Activated gamma-delta T cell treated with Interleukin-2 at 50 U/mL for 16 hours (primary cell): ENCODE measurements around the gene GOLGA6L10.
A peak's percentile ranks its signal among the peaks of the same experiment; 100 is the strongest.
"Not testable (repeated sequence)": the region's sequence is repeated elsewhere in the genome, so short reads cannot be mapped to it uniquely, and the experiment has no call there.

Experiments used
- DNase-seq: peaks from one replicate; pipeline ENCODE4 v3.0.0-alpha.2; 2020

Gene GOLGA6L10

GRCh38 chr15:82349375-82349774 is at the start of gene GOLGA6L10:
TSS of gene GOLGA6L10 (minus strand) at chr15:82349475. CDS start at chr15:82349375, 100 bp downstream.
- not testable (repeated sequence) for DNase-seq

- no peak for DNase-seq
These were observed 49.5 kb upstream of the GOLGA6L10 start for GRCh38 chr15:82398785-82399184.

GRCh38 chr15:82397817-82398216 is 48.5 kb upstream of the GOLGA6L10 start:
- DNase-seq: no peak

- not testable (repeated sequence) for DNase-seq
These were observed 46.5 kb upstream of the GOLGA6L10 start for GRCh38 chr15:82395788-82396187.

- DNase-seq: no peak
These were observed 44.4 kb upstream of the GOLGA6L10 start for GRCh38 chr15:82393671-82394070.

- not testable (repeated sequence) for DNase-seq
These were observed 42.8 kb upstream of the GOLGA6L10 start for GRCh38 chr15:82392077-82392476.

GRCh38 chr15:82390152-82390551 is 40.9 kb upstream of the GOLGA6L10 start:
- DNase-seq: not testable (repeated sequence)

GRCh38 chr15:82387209-82387608 is 37.9 kb upstream of the GOLGA6L10 start:
- not testable (repeated sequence) for DNase-seq

GRCh38 chr15:82381330-82381955 is 32.2 kb upstream of the GOLGA6L10 start:
- DNase-seq: not testable (repeated sequence)

- not testable (repeated sequence) for DNase-seq
These were observed 30.3 kb upstream of the GOLGA6L10 start for GRCh38 chr15:82379552-82379951.

GRCh38 chr15:82373661-82374060 is 24.4 kb upstream of the GOLGA6L10 start:
- DNase-seq: not testable (repeated sequence)

- no peak for DNase-seq
These were observed 22.4 kb upstream of the GOLGA6L10 start for GRCh38 chr15:82371656-82372055.

- DNase-seq: not testable (repeated sequence)
These were observed 18.5 kb upstream of the GOLGA6L10 start for GRCh38 chr15:82367790-82368189.

- DNase-seq: peak; percentile 56
These were observed 16.5 kb upstream of the GOLGA6L10 start for GRCh38 chr15:82365692-82366323.

GRCh38 chr15:82364548-82364947 is 15.3 kb upstream of the GOLGA6L10 start:
- DNase-seq: not testable (repeated sequence)

GRCh38 chr15:82362790-82363189 is 13.5 kb upstream of the GOLGA6L10 start:
- not testable (repeated sequence) for DNase-seq

- DNase-seq: not testable (repeated sequence)
These were observed 11.3 kb upstream of the GOLGA6L10 start for GRCh38 chr15:82360618-82361017.

GRCh38 chr15:82355055-82355454 is 5.8 kb upstream of the GOLGA6L10 start:
- not testable (repeated sequence) for DNase-seq

- DNase-seq: not testable (repeated sequence)
These were observed 5.3 kb upstream of the GOLGA6L10 start for GRCh38 chr15:82354546-82354945.

GRCh38 chr15:82347645-82348044 is 1.6 kb downstream of the GOLGA6L10 start:
- not testable (repeated sequence) for DNase-seq

GRCh38 chr15:82345176-82345575 is 4.1 kb downstream of the GOLGA6L10 start:
- not testable (repeated sequence) for DNase-seq

- not testable (repeated sequence) for DNase-seq
These were observed 4.9 kb downstream of the GOLGA6L10 start for GRCh38 chr15:82344421-82344820.

- not testable (repeated sequence) for DNase-seq
These were observed 5.4 kb downstream of the GOLGA6L10 start for GRCh38 chr15:82343851-82344250.

- DNase-seq: peak; percentile 30
These were observed 6.5 kb downstream of the GOLGA6L10 start for GRCh38 chr15:82342632-82343374.
